HG03439 (cell line): ENCODE results near the gene GDAP2.

Experiments
- ATAC-seq: cut with Tn5 transposase; IDR thresholded peaks from one replicate; pipeline ENCODE4 v1.9.1; 2021; ENCODE audit warnings: mild to moderate bottlenecking, moderate library complexity; ENCODE audit not compliant: unreplicated experiment

The GDAP2 gene

DNA sequence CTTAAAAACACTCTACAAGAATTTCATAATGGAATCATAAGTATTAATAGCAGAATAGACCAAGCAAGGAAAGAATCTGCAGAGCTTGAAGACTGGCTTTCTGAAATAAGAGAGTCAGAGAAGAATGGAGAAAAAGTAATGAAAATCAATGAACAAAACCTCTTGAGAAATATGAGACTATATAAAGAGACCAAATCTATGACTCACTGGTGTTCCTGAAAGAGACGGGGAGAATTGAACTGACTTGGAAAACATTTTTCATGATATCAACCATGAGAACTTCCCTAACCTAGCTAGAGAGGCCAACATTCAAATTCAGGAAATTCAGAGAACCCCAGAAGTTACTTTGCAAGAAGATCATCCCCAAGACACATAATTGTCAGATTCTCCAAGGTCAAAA is 85.6 kb downstream of the GDAP2 start:
- no peak for ATAC-seq

- no peak for ATAC-seq
Measured at GRCh38 chr1:117842408-117843170, 86.8 kb downstream of the GDAP2 start.

GRCh38 chr1:117841117-117841650 is 88.2 kb downstream of the GDAP2 start:
- no peak for ATAC-seq

DNA sequence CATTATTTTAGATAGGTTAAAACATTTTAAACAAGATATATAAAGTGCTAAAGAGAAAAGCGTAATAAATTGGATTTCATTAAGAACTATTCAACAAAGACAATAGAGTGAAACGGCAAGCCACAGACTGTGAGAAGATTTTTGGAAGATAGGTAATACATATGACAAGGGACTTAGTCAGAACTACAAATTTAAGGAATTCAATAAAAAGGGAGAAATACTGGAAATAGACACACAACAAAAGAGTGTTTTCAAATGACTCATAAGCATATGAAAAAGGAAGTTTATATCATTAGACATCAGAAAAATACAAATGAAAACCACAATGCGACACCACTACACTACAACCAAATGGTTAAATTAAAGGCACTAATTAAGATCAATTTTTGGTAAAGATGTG is 90.5 kb downstream of the GDAP2 start:
- no peak for ATAC-seq

- ATAC-seq = no peak
Measured at GRCh38 chr1:117836069-117836468, 93.4 kb downstream of the GDAP2 start.

DNA sequence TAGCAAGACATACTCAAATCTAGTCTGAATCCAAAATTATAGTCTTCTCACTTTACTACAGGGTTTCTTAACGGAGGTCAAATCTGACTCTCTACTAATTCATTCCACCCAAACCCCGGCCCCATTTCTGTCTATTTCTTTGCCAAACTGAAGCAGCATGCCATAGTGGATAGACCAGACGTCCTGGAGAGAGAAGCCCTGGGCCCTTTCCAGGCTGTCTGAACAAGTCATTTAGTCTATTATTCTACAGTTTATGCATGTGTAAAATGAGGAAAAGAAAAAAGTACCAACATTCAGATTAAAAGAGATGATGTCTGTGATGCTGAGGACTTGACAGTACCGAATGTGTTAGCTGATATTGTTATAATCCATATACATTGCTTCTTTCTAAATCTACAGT is 95.0 kb downstream of the GDAP2 start:
- no peak for ATAC-seq

DNA sequence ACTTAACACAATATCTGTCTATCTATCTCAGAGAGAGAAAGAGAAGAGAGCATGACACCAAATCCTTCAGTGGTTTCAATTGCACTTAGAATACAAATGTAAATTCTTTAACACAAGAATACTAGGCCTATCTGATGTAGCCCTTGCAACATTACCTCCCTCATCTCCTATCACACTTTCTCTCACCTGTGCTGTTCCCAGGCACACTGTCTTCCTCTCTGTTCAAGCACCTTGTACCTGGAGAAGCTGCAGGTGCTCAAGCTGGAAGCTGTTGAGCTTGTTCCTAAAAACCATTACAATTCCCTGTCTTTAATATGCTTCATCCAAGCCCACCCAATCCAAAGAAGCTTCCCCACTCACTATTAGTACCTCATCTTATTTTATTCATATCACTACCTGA is 97.0 kb downstream of the GDAP2 start:
- no peak for ATAC-seq

DNA sequence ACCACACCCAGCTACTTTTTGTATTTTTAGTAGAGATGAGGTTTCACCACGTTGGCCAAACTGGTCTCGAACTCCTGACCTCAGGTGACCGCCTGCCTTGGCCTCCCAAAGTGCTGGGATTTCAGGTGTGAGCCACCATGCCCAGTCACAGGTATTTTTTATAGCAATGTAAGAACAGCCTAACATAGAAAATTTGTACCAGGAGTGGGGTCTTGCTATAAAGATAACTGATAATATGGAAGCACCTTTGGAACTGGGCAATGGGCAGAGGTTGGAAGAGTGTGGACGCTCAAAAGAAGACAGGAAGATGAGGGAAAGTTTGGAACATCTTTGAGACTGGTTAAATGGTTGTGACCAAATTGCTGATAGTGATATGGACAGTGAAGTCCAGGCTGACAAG is 99.2 kb downstream of the GDAP2 start:
- no peak for ATAC-seq

- ATAC-seq = no peak
Measured at GRCh38 chr1:117828201-117828600, 101.2 kb downstream of the GDAP2 start.

DNA sequence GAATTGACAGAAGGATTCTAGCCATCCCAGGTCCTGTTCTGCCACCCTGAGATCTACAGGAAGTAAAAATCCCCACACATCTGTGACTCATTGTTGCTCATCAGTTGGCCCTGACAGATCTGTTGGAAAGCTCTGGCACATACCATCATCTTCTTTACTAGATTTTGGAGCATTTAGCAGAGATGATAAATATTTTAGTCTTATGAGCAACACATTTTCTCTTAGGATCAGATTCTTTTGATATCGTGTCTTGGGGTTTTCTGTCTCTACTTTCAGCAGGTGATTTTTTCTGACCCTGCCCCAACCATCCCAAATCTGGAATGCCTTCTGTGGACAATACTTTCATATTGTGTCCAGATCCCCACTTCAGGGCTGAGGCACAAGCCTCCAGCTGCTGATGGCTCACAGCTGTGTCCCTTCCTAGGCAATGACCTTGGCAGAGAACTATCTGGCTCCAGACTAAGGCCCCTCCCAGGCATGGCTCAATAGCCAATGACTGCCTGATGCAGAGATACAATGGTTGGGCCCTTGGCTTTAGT is 102.8 kb downstream of the GDAP2 start:
- no peak for ATAC-seq

GRCh38 chr1:117826119-117826518 is 103.3 kb downstream of the GDAP2 start:
- ATAC-seq = no peak

- ATAC-seq = no peak
Measured at GRCh38 chr1:117825414-117825813, 104.0 kb downstream of the GDAP2 start.

DNA sequence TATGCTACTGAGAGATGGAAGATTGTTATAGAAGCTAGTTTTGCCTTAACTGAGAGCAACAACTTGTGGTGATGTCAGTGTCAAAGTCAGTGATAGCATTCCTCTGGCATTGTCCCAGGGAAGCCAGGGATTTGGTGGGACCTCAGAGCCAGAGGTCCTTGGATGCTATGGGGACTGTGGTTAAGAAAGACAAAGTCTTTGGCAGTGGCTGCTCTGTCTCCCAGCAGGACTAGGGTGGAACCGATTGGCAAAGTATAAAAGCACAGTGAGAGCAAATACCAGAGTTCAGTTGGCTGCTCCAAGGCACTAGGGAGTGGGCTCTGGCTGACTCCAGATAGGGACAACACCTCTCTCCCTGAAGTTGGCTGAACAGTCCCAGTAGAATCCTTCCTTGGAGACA is 104.8 kb downstream of the GDAP2 start:
- no peak for ATAC-seq

DNA sequence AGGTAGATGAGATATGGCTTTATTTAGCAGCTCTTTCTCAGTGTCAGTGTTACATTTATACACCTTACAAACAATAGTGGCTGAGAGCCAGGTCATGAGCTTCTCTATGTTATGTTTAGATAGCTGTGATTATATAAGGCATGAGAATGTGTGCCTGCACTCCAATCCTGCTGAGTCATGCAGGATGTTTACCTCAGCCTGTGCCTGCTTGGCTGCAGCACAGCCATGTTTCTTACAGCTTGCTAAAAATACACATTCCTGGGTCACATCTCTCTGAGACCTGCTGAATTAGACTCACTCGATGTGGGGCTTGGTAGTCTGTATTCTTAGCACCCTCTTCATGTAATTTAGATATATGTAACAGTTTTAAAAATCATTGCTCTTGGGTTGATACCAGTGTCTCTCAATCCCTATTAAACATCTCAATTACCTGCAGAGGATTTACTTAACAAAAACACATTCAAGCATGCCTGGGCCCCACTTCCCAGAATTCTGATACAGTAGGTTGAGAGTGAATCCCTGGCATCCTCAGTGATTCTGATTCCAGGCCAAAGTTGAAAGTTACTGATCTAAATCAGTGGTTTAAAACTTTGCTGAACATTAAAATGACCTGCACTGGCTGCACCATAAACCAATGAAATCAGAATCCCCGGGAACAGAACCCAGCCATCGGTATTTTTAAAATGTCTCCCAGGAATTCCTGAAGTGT is 107.5 kb downstream of the GDAP2 start:
- no peak for ATAC-seq

DNA sequence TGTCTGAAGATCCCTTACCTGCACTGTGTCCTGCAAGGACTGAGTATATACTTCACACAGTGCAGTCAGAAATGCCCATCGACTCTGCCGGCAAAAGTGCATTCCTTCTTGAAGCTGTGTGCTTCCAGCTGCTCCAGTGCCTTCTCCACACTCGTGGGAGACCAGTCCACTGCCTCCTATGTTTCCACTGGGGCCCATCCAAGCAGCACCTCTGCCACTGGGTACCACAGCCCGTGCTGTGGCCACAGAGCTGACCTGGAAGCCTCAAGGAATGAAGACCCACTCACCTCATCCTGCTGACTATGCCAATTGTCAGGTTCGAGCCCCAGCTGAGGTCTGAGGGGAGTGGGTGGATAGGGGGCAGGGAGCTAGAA is 108.1 kb downstream of the GDAP2 start:
- no peak for ATAC-seq

- ATAC-seq = no peak
Measured at GRCh38 chr1:117820694-117821381, 108.6 kb downstream of the GDAP2 start.

- no peak for ATAC-seq
Measured at GRCh38 chr1:117820096-117820495, 109.3 kb downstream of the GDAP2 start.

DNA sequence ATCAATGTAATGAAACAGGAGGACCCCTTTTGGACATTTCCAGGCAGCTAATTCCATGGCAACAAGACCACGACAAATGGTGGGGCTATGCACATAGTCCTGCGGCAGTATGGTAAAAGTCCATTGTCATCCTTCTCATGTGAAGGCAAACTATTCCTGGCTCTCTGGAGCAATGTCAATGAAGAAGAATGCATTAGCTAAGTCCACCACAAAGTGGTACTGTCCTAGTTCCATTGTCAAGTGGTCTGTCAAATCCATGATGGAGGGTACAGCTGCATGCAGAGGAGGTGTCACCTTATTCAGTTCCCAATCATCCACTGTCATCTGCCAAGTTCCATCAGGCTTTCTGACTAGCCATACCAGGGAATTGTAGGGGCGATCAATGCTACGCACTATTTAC is 110.1 kb downstream of the GDAP2 start:
- no peak for ATAC-seq

- ATAC-seq = no peak
Measured at GRCh38 chr1:117818456-117818855, 111.0 kb downstream of the GDAP2 start.

GRCh38 chr1:117817629-117818028 is 111.8 kb downstream of the GDAP2 start:
- no peak for ATAC-seq

GRCh38 chr1:117815926-117816325 is 113.5 kb downstream of the GDAP2 start:
- ATAC-seq = no peak
